GF-D8 (cell line): ENCODE results near the gene IL3RA.
"Not testable (repeated sequence)": the region's sequence is repeated elsewhere in the genome, so short reads cannot be mapped to it uniquely, and the experiment has no call there.

ENCODE experiments used
- DNase-seq: peaks from one replicate; lab custom pipeline; 2025; lab: John Stamatoyannopoulos, UW

IL3RA gene

DNA sequence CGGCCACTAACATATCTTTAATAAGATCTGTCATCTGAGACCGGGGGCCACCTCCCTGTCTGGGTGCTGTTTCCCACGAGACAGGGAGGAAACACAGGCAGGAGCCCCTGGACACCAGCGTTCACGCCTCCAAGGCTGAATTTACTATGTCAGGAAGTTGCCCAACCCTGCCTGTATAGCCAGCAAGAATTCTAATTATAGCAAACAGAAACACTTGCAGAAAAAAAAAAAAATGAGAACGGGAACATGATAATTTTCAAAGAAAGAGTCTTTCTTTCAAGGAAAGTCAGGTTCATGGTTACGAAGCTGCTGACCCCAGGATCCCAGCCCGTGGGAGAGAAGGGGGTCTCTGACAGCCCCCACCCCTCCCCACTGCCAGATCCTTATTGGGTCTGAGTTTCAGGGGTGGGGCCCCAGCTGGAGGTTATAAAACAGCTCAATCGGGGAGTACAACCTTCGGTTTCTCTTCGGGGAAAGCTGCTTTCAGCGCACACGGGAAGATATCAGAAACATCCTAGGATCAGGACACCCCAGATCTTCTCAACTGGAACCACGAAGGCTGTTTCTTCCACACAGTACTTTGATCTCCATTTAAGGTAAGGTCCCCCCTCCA is at the start of gene IL3RA:
Gene IL3RA, plus strand, starts transcription at position 455 of the 613 bp plus-strand sequence. CDS start 4,981 bp downstream, outside the sequence.
- DNase-seq, result peak; percentile 90

DNA sequence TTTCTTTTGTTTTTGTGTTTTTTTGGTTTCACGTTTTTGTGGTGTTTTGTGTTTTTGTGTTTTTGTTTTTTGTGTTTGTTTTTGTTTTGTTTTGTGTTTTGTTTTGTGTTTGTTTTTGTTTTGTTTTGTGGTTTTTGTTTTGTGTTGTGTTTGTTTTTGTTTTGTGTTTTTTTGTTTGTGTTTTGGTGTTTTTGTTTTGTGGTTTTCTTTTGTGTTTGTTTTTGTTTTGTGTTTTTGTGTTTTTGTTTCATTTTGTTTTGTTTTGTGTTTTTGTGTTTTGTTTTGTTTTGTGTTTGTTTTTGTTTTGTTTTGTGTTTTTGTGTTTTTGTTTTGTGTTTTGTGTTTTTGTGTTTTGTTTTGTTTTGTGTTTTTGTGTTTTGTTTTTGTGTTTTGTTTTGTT is 47.0 kb upstream of the IL3RA start:
- no peak for DNase-seq

GRCh38 chrX:1291110-1291740 is 45.4 kb upstream of the IL3RA start:
- no peak for DNase-seq

GRCh38 chrX:1292575-1293290 is 43.9 kb upstream of the IL3RA start:
- DNase-seq, result no peak

DNA sequence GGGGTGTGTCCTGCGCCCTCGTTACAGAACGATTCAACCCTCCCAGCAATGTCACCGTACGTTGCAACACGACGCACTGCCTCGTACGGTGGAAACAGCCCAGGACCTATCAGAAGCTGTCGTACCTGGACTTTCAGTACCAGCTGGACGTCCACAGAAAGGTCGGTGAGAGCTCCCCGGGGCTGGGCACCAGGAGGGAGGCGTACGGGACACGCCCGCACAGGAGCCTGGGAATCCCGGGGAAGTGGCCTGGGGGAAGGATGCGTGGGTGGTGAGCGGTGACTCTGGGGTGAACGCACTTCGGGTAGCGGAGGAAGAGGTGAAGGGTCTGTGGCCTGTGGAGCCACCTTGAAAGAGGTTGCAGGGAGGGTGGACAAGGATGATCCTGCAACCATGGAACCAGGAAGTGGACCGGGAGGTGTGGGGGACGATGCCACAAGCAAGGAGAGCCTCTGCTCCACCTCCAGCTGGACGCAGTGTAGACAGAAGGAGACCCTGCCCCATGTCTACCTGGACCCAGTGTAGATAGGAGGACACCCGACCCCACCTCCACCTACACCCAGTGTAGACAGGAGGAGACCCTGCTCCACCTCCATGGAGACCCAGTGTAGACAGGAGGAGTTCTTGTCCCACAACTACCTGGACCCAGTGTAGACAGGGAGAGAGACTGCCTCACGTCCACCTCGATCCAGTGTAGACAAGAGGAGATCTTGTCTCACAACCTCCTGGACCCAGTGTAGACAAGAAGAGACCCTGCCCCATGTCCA is 42.1 kb upstream of the IL3RA start:
- DNase-seq, result no peak

DNA sequence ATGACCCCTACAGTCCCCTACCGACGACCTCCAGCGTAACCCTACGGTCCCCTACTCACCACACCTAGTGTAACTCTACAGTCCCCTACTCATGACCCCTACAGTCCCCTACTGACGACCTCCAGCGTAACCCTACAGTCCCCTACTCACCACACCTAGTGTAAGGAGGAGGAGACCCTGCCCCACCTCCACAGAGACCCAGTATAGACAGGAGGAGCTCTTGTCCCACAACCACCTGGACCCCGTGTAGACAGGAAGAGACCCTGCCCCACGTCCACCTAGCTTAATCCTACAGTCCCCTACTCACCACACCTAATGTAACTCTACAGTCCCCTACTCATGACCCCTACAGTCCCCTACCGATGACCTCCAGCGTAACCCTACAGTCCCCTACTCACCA is 41.0 kb upstream of the IL3RA start:
- DNase-seq, result no peak

GRCh38 chrX:1297591-1297990 is 39.0 kb upstream of the IL3RA start:
- DNase-seq, result not testable (repeated sequence)

GRCh38 chrX:1300449-1300848 is 36.1 kb upstream of the IL3RA start:
- DNase-seq, result no peak

- no peak for DNase-seq
These were observed 31.2 kb upstream of the IL3RA start for GRCh38 chrX:1305411-1305810.

- no peak for DNase-seq
These were observed 29.5 kb upstream of the IL3RA start for GRCh38 chrX:1306909-1307625.

- no peak for DNase-seq
These were observed 28.8 kb upstream of the IL3RA start for GRCh38 chrX:1307626-1308340.

DNA sequence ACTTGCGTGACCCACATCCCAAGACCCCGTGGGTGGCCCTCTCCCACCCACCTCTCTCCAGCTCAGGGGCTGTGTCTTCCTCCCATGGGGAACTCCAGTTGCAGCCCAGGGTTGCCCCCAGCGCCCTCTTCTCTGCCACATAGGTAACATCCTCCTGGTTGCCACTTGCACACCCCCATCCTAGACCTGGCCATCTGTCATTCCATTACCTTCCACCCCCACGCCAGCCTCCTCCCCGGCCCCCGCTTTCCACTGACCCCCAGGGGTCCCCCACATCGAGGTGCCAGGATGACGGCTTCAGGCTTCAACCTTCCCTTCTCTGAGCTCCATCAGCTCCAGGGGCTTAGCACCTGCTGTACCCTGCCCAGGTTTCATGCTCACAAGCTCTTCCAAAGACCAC is 28.1 kb upstream of the IL3RA start:
- DNase-seq, result no peak

DNA sequence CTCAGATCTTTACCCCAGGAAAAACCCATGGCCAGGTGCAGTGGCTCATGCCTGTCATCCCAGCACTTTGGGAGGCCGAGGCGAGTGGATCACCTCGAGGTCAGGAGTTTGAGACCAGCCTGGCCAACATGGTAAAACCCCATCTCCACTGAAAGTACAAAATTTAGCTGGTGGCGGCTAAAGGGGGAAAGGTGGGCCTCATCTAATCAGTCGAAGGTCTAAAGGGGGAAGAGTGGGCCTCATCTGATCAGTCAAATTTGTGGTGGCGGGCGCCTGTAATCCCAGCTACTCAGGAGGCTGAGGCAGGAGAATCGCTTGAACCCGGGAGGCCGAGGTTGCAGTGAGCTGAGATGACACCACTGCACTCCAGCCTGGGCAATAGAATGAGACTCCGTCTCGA is 27.7 kb upstream of the IL3RA start:
- not testable (repeated sequence) for DNase-seq

- no peak for DNase-seq
These were observed 22.8 kb upstream of the IL3RA start for GRCh38 chrX:1313788-1314187.

DNA sequence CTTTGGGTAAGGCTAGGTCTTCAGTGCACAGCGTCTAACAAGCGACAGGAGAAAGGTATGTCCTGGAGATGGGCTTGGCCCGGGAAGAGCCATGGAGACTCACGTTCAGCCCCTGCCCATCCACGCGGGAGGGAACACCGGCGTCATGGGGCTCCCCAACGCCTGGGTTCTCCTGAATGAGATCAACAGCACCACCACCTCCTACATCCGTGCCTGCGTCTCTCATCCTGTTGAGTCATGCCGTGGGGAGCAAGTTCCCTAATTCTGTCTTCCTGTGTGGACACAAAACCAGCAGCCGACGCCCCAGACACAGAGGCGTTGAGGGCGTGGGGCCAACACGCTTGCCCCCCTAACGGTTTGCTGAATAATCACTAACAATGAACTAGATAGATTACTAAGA is 20.1 kb upstream of the IL3RA start:
- peak; percentile 87 for DNase-seq

DNA sequence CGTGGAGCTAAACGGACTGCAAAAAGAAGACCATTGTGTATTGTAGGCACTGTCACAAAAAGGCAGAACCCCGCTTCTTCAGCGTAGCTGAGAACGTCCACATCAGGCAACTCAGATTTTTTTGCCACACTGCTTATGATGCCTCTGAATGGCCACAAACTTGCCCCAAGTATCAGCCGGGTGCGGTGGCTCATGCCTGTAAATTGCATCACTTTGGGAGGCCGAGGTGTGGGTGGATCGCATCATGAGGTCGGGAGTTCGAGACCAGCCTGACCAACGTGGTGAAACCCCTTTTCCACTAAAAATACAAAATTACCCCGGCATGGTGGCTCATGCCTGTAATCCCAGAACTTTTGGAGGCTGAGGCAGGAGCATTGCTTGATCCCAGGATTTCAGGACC is 14.9 kb upstream of the IL3RA start:
- no peak for DNase-seq

DNA sequence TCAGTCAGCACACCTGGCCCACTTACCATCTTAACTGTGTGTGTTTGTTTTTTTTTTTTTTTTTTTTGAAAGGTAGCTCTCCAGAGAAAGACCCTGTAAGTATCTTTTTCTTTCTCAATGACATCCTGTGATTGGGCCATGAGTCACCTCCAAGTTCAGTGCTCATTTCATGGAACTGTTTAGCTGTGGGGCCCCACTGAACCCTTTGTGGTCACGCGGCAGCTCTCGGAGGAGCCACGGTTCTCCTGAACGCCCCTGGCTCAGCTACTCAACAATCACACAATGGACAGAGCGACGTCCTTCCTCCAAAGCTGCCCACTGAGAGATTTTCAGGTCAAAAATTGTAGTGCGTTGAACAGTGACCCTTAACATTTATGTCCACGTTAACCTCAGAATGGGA is 14.2 kb upstream of the IL3RA start:
- peak; percentile 9 for DNase-seq

DNA sequence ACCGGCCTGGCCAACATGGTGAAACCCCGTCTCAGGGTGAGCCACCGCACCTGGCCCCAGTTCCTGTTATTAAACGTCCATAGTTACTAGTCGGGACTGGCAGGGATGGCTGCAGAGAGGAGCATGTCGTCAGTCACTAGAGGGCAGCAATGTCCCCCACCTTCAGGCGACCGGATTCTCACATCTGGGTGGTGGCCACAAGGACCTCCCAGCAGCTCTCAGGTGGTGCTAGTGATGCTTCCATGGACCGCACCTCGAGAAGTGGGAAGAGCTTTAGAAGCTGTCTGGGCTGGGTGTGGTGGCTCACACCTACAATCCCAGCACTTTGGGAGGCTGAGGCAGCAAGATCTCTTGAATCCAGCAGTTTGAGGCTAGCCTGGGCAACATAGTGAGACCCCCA is 13.3 kb upstream of the IL3RA start:
- DNase-seq, result peak; percentile 56

- DNase-seq, result peak; percentile 72
These were observed 11.0 kb upstream of the IL3RA start for GRCh38 chrX:1325515-1326116.

DNA sequence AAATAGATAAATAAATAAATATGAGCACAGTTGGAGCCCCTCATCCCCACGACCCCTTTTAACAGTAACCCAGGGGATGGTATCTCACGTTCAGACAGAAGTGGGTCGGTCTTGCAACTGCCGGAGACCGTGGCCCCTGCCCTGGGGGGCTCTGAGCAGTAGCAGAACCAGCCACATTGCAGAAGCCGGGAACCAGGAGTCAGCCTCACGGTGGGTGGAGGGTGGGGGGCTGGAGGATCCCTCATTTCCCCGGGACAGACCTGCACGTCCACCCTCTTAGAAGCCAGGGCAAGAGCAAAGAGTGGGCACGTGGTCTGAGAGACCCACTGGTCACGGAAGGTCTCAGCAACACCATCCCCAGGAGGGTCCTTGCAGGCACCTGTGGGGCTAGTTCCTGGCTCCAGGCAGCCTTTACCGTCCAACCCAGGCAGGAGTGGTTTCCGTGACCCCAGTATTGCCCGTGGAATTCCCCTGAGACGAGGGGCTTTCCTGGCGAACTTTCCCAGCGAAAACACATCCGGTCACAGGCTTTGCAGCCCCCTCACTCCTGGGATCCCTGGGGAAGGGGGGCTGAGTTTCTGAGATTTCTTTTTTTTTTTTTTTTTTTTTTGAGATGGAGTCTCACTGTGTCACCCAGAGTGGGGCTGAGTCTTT is 8.8 kb upstream of the IL3RA start:
- DNase-seq, result no peak
